H1 (cell line): Measurements from ENCODE around the gene PDE9A. TPM values are rescaled to one million over a fixed set of nuclear protein-coding genes. Genes with fewer than 3 reads are reported as not detected.

Experiments used
- HDAC2 ChIP-seq, 2 experiments: fragments of 300-600 bp in 1 of 2; sonication (generic) in 1 of 2; IDR thresholded peaks; 2 replicates each; pipeline ENCODE4 v1.6.1; 2011 to 2012; ENCODE audit warnings: low read depth in 2 of 2, low read length in 2 of 2, mild to moderate bottlenecking in 2 of 2, moderate library complexity in 2 of 2, borderline replicate concordance in 1 of 2, inconsistent platforms in 1 of 2
- POLR2A ChIP-seq, 2 experiments: IDR thresholded peaks; 1 replicate in 1 of 2; 2 replicates in 1 of 2; pipeline ENCODE4 v1.6.1; 2011; ENCODE audit warnings: low read depth in 2 of 2, low read length in 2 of 2, mild to moderate bottlenecking in 2 of 2; ENCODE audit errors: control extremely low read depth in 1 of 2
- polyA plus RNA-seq, 7 experiments: library from polyadenylated mRNA; depleted of rRNA in 3 of 7; stranded (reverse) in 5 of 7; unstranded in 2 of 7; fragments of >200 nt in 5 of 7; fragments of 200-250 nt in 2 of 7; gene quantifications; 1 replicate in 5 of 7; 2 replicates in 1 of 7; 4 replicates in 1 of 7; pipeline versions ENCODE4 v1.2.1 to v1.2.3, GENCODE V29; 2011 to 2013; ENCODE audit warnings: missing spikeins in 2 of 7, mixed read lengths in 2 of 7
- total RNA-seq: library from RNA; stranded (reverse); fragmentation: NEBNext Ultra II Directional; extraction: Animal tissue kit (Norgen Biotek cat#: 25700); gene quantifications from 2 replicates; pipeline ENCODE4 v1.2.1, GENCODE V29; 2021

The PDE9A gene
- total and polyA plus RNA-seq, 2 of the 8 experiments (the other 6 are each of a cell fraction or from before 2014, with no cell fraction given), result 39.2 to 45.9 TPM

DNA sequence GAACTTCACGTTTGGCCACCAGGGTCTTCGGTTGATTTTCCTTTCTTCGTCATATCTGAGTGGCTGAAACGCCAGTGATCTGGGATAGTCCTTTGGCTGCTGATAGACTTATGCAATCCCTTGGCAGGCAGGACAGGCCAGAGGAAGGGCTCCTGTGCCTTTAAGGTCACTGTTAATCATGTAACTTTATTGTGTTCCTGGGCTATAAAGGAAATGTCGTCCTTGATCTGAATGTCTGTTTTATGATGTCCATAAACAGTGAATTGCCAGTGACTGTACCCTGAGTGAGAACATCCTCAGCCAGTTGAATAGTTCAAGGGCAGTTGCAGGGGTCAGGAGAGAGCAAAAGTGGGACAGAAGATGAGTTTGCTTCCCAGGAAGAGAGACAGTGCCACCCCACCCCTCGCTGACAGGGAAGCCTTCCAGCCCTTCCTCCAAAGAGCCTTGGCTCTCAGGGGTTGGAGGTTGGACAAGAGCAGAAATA lies 68.0 kb downstream of the PDE9A start (continued):
- TF ChIP-seq HDAC2 (IDR thresholded peaks at IDR 0.05; ENCODE audit: borderline replicate concordance in 1 of 2, low read depth in 2 of 2, low read length in 2 of 2), result no peak
- TF ChIP-seq POLR2A (IDR thresholded peaks at IDR 0.05; ENCODE audit: control extremely low read depth in 1 of 2, low read depth in 2 of 2, low read length in 2 of 2), result no peak
- TF ChIP-seq, all 59 proteins: peak for 0
